ENCODE measurements around the gene CIB4.
"Not testable (repeated sequence)": the region's sequence is repeated elsewhere in the genome, so short reads cannot be mapped to it uniquely, and the experiment has no call there.

Gene CIB4

DNA sequence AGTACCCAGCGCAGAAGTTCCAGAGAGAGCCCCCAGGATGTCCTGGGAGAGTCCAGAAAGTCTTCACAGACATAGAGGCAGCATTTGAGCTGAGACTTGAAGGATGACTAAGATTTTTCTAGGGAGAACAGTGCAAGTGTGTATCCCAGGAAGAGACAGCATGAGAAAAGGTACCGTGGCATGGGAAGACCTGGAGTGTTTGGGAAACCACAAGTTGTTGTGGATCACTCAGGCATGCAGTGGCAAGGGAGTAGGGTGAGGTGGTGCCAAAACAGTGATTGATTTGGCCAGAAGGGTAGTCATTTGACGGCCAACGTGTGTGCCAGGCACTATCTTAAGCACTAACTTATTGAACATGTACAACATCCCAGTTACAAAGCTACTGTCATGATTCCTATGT lies 26.9 kb upstream of the CIB4 start:
- no peak for DNase-seq (ENCODE audit: low read depth, low spot score)

GRCh38 chr2:26666671-26667070 lies 25.5 kb upstream of the CIB4 start:
- DNase-seq (ENCODE audit: low read depth, low spot score), result no peak

GRCh38 chr2:26665296-26665695 lies 24.1 kb upstream of the CIB4 start:
- DNase-seq (ENCODE audit: low read depth, low spot score), result not testable (repeated sequence)

- no peak for DNase-seq (ENCODE audit: low read depth, low spot score)
Measured at GRCh38 chr2:26660363-26660962, 19.3 kb upstream of the CIB4 start.

GRCh38 chr2:26658691-26659346 lies 17.7 kb upstream of the CIB4 start:
- no peak for DNase-seq (ENCODE audit: low read depth, low spot score)

- no peak for DNase-seq (ENCODE audit: low read depth, low spot score)
Measured at GRCh38 chr2:26657265-26657664, 16.1 kb upstream of the CIB4 start.

DNA sequence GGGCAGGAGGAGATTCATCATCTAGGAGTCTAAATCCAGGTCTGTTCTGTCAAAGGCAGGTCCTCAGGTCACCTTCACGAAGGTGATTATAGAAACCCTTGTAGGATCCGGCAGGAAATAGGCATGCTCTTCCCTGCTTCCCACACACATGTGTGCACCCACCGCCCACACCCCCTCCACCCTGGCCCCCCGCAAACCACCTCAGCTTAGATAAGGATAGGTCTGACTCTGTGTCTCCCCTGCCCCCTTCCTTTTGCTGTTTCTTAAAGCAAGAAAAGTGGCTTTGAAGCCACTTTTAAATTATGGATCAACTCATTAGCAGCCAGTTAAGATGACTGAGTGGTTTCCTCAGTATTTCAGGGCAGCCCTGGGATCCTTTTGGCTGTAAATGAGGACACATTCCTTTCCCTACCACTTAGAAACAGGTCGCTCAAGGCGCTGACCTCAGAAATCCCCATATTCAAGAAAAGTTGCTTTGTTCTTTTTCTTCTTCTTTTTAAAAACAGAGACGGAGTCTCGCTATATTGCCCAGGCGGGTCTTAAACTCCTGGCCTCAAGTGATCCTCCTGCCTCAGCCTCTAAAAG lies 14.5 kb upstream of the CIB4 start:
- DNase-seq (ENCODE audit: low read depth, low spot score), result no peak

DNA sequence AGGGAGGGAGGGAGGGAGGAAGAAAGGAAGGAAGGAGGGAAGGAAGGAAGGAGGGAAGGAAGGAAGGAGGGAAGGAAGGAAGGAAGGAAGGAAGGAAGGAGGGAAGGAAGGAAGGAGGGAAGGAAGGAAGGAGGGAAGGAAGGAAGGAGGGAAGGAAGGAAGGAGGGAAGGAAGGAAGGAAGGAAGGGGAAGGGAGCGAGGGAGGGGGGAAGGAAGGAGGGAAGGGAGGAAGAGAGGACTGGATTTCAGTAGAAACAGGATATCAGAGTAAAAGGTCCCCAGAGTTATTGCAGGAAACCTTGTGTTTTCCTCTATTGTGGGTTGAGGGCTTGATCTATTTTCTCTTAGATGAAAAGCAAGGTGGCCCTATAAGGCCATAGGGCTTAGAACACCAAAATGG lies 14.0 kb upstream of the CIB4 start:
- not testable (repeated sequence) for DNase-seq (ENCODE audit: low read depth, low spot score)

DNA sequence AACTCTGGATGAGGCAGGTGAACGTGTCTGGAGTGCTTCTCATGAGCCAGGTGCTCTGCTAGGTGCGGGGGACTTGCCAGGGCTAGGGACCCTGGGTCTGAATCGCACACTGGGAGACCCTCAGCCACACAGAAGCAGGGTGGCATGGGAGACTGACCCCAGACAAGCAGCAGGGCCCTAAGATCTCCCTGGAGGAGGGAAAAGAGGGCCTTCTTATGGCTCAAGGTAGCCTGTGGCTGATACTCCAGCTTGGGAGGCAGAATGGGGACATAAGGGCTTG lies 12.8 kb upstream of the CIB4 start:
- DNase-seq (ENCODE audit: low read depth, low spot score), result no peak

DNA sequence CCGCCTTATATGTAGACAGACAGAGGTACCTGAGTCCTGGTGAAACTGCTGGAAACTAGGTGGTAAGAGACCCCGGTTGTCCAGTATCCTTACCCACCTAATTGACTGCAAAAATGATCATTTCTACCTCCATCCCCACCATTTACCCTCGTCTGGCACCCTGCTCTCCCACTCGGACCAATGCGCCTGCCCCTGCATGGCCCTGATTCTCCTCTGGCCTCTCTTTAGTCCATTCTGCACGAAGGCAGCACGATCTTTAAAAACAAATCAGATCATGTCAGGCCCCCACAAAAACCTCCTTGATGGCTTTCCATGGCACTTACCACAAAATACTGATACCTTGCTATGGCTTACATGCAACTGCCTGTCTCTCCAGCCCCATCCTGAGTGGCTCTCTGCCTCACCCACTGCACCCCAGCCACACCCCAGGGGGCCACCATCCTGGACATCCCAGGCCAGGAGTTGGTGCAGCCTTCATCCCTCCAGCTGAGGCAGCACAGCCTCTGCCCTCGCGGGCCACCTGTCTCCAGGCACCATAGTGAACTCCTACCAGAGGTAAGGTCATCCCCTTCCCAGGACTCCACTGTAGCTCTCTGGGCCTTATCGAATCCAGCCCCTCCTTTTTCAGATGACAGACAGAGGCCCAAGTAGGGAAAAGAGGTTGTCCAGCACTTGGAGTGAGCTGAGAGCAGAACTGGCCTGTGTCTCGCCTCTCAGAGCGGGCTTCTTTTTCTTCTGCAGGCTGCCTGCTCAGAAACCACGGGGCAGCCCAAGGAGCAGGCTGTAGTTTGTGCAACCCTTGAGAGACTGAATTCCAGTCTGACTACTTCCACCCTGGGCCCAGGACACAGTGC lies 12.3 kb upstream of the CIB4 start:
- no peak for DNase-seq (ENCODE audit: low read depth, low spot score)

DNA sequence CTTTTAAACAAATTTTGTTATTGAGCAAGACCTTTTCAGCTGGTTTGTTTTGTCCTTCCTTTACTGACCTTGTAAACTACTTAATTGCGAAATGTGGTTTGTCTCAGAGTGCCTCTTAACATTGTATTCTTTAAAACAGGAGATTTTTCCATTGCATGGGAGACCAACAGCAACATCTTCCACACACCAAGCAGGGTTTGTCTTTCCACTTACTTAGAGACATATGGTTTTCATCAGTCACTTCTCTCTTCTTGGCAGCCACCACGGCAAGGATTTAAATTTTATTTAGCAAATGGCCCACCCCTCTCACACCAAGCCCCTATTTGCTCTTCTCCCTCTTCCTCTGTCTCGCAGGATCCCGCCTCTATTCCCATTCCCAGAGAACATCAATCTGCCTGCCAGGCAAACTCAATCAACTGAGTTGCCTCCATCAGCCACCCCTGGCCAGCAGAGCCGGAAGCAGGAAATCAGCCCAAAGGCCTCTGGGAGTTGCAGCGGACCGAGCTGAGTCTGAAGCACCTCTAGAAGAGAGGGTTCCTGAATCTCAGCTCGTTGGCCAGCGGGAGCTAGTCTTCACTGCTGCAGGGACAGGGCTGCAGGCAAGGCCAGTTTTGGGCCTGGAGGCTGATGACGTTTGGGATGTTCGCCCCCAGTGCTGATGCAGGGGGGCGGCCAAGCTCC lies 11.3 kb upstream of the CIB4 start:
- DNase-seq (ENCODE audit: low read depth, low spot score), result no peak

- no peak for DNase-seq (ENCODE audit: low read depth, low spot score)
Measured at GRCh38 chr2:26651799-26652198, 10.6 kb upstream of the CIB4 start.

DNA sequence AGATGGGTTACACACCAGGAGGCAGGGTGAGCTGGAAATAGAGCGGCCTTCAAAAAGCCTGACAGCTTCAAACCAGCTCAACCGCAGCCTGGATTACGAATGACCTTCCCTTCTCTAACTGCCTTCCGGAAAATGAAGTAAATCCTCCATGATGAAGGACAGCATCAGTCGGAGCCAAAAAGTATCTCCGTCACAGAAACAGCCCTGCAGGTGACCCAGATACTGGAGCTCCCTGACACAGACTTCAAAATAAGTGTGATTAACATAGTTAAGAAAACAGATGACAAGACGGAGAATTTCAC lies 10.3 kb upstream of the CIB4 start:
- no peak for DNase-seq (ENCODE audit: low read depth, low spot score)

DNA sequence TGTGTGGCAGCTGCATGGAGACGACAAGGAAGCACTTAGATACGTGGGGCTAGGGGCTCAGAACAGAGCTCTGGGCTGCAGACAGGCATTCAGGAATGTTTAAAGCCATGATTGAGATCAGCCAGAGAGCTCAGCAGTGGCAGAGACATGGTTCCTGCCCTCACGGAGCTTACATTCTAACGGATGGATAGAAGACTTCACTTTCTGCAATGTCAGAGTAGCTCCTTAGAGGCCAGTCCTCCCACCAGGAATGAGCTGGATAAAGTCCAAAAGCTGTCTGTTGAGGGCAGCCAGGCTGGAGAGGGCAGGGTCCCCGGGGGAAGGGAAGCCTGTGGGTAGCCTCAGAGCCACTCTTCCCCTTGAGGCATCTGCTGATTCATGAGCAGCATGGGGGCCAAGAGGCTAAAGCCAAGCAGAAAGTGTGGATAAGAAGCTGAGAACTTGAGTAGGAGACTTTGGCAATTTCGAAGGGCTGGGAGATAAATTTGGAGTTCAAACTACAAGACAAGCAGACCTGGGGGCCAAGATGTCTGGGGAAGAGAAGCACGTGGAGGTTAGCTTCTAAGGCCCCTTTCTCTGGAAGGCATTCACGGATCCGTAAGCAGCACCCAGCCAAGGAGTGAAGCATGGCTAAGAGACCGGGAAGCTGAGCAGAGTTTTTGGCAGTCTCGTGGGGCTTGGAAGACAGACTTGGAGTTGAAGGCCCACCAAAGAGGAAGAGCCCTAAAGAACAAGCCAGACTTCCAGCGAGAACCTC lies 9.7 kb upstream of the CIB4 start:
- DNase-seq (ENCODE audit: low read depth, low spot score), result no peak

DNA sequence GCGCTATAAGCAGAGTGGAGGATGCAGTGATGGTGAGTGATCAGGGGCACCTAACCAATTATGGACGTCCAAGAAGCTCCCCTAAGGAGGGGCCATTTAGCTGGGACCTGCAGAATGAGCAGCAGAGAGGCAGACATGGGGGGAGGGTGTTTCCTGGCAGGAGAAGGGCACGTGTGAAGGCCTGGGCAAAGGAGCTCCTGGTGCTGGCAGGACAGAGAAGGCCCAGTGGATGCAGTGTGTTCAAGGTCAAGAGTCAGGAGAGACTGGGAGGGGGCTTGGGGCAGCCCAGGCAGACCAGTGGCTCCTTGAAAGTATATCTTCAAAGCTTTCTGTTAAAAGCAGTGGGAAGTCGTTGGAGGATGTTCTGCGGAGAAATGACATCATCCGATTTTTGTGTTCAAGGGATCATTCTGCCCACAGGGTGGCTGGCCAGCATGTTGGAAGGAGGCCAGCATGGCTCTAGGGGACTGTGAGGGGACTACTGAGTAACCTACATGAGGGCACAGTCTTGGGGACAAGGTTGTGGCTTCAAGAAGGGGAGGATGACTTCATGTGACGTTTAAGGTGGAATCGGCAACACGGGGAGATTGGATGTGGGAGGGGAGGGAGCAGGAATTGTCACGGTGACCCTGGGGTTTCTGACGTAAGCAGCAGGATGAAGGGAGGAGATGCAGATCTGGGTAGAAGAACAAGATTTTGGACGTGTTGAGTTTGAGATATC lies 9.0 kb upstream of the CIB4 start:
- no peak for DNase-seq (ENCODE audit: low read depth, low spot score)

- no peak for DNase-seq (ENCODE audit: low read depth, low spot score)
Measured at GRCh38 chr2:26649322-26649721, 8.2 kb upstream of the CIB4 start.

DNA sequence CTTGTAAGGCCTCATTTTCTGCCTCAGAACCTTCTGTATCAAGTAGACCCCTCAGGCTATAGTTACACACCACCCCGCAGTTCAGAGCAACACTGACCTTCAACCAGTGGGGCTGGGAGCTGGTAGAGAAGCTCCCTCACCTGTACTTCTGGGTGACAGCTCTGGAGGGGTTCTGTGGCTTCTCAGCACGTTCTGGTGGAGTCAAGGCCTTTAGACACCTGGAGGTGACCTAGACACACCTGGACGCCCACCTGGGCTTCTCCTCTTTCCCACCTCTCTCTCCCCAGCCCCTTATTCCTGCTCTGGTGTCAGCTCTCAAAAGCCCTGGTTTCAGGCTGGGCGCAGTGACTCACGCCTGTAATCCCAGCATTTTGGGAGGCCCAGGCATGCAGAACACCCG lies 7.3 kb upstream of the CIB4 start:
- DNase-seq (ENCODE audit: low read depth, low spot score), result no peak

DNA sequence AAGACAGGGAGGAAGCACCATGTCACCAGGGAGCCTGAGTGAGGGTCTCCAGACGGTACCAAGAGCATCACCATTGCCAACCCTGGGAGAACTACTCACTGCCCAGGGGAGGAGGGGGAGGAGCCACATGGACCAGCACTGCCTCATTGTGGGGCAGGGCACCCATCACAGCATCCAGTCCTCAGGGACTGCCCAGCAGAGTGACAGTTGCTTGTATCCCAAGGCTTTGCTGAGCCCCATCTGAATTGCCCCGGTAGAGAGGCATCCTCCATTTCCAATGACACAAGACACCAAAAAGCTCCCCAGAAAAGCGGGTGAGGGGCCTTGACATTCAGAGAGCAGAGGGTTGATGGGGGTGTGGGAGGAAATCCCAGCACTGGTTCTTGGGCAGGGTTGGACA lies 6.8 kb upstream of the CIB4 start:
- no peak for DNase-seq (ENCODE audit: low read depth, low spot score)

GRCh38 chr2:26646986-26647672 lies 6.0 kb upstream of the CIB4 start:
- no peak for DNase-seq (ENCODE audit: low read depth, low spot score)

GRCh38 chr2:26645762-26646161 lies 4.6 kb upstream of the CIB4 start:
- no peak for DNase-seq (ENCODE audit: low read depth, low spot score)

All from activated CD4-positive, CD25-positive, alpha-beta regulatory T cell treated with anti-CD3 and anti-CD28 coated beads, Interleukin-2, amount 50 U/mL, for 16 hours (primary cell).